ENCODE data around the gene PACS1. TPM values are rescaled to one million over a fixed set of nuclear protein-coding genes. Genes with fewer than 3 reads are reported as not detected.

The PACS1 gene
- 15.4 and 21.0 TPM in 2 replicates for total RNA-seq

GRCh38 chr11:66069715-66070603, at the start of gene PACS1:
PACS1 (plus strand) TSS chr11:66070272; CDS start chr11:66070487, 215 bp downstream.

GRCh38 chr11:66026017-66026529, 44.0 kb upstream of the PACS1 start, which contains the start of gene CATSPER1:
CATSPER1 (minus strand) TSS chr11:66026479; CDS start chr11:66026379, 100 bp downstream.

GRCh38 chr11:66048547-66049323, 21.3 kb upstream of the PACS1 start, which contains the start of gene GAL3ST3:
GAL3ST3 (minus strand) TSS chr11:66049161; CDS start chr11:66045415, 3,746 bp downstream.

GRCh38 chr11:66051766-66052663, 18.1 kb upstream of the PACS1 start, which contains the start of gene SF3B2:
SF3B2 (plus strand) TSS chr11:66052364; CDS start chr11:66052385, 21 bp downstream.

GRCh38 chr11:66268244-66268951, 198.3 kb downstream of the PACS1 start, which contains the start of gene RAB1B:
RAB1B (plus strand) TSS chr11:66268639; CDS start chr11:66268680, 41 bp downstream.

DNA sequence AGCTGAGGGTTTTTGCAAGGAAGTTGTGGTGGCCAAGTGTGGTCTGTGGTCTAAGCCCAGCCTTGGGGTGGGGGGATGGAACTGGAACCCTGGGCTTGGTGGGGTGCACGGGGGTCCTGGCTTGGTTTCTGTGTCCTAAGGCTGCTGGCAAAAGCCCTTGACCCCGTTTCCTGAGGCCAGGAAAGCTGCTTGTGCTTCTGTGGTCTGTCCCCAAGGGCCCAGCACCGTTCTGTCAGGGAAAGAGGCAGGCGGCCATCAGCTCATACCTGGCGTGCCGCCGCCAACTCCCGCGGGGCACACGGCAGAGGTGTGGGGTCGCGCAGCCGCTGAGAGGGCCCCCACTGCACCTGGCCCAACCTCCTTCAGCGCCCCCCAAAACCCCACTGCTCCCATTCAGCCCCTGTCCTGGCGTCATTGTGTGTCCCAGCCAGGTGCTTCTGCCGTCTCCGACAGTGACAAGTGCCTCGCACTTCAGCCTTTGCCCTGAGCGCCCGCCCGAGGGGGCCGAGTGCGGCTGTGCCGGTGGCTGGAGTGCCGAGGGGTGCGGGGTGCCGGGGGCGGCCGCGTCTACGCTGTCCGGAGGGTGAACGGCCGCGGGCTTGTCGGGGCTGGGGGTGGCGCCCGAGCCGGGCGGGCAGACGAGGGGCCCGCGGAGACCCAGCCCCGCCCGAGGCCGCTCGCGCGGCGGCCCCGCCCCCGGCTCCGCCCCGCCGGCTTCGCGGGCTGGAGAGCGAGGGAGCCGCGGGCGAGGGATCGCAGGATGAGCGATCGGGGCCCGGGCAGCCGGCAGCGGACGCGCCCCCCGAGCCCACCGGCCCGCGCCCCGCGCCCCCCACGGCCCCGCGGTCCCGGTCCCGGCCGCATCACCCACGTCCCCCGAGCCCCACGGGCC, 207.6 kb downstream of the PACS1 start, which contains the start of gene CNIH2:
Gene CNIH2 (plus strand): TSS at position 705 of the 892 bp plus-strand sequence. CDS start 282 bp downstream, outside the sequence.

GRCh38 chr11:66288671-66289547, 218.8 kb downstream of the PACS1 start, which contains the start of gene YIF1A:
YIF1A (minus strand) TSS chr11:66289143; CDS start chr11:66288985, 158 bp downstream.

GRCh38 chr11:66291706-66292542, 221.9 kb downstream of the PACS1 start, which contains the start of gene TMEM151A:
TMEM151A (plus strand) TSS chr11:66291894; CDS start chr11:66292014, 120 bp downstream.

Other genes with a start within 250 kb of the PACS1 start
- gene SNX32, start 236.3 kb upstream of the PACS1 start, total RNA-seq: 0.23 TPM in 1 of 2 replicates, not detected in the other
- 1,280 and 1,622 TPM in 2 replicates for gene CFL1, start 212.1 kb upstream of the PACS1 start, total RNA-seq
- 44.5 and 44.8 TPM in 2 replicates for gene MUS81, start 209.8 kb upstream of the PACS1 start, total RNA-seq
- gene EFEMP2, start 197.5 kb upstream of the PACS1 start, total RNA-seq: 7.0 and 20.5 TPM in 2 replicates
- gene CTSW, start 190.4 kb upstream of the PACS1 start, total RNA-seq: 0.08 TPM in 1 of 2 replicates, not detected in the other
- gene FIBP, start 181.8 kb upstream of the PACS1 start, total RNA-seq: 137 and 189 TPM in 2 replicates
- 101 and 124 TPM in 2 replicates for gene CCDC85B, start 179.6 kb upstream of the PACS1 start, total RNA-seq
- gene FOSL1, start 169.9 kb upstream of the PACS1 start, total RNA-seq: 141 and 144 TPM in 2 replicates
- 15.5 and 17.6 TPM in 2 replicates for gene C11orf68, start 151.2 kb upstream of the PACS1 start, total RNA-seq
- gene DRAP1, start 150.8 kb upstream of the PACS1 start, total RNA-seq: 306 and 310 TPM in 2 replicates
- gene TSGA10IP, start 124.8 kb upstream of the PACS1 start, total RNA-seq: not detected in 2 replicates
- gene SART1, start 108.5 kb upstream of the PACS1 start, total RNA-seq: 28.7 and 32.7 TPM in 2 replicates
- gene EIF1AD, start 68.1 kb upstream of the PACS1 start, total RNA-seq: 23.3 and 35.2 TPM in 2 replicates
- 93.5 and 105 TPM in 2 replicates for gene BANF1, start 67.8 kb upstream of the PACS1 start, total RNA-seq
- gene CST6, start 58.3 kb upstream of the PACS1 start, total RNA-seq: 0.34 and 1.8 TPM in 2 replicates
- gene CATSPER1, start 43.8 kb upstream of the PACS1 start, total RNA-seq: not detected in 2 replicates
- not detected in 2 replicates for gene GAL3ST3, start 21.1 kb upstream of the PACS1 start, total RNA-seq
- gene SF3B2, start 17.9 kb upstream of the PACS1 start, total RNA-seq: 132 and 152 TPM in 2 replicates
- 29.6 and 41.1 TPM in 2 replicates for gene KLC2, start 187.4 kb downstream of the PACS1 start, total RNA-seq
- gene RAB1B, start 198.4 kb downstream of the PACS1 start, total RNA-seq: 161 and 170 TPM in 2 replicates
- 0.11 TPM in 1 of 2 replicates, not detected in the other for gene CNIH2, start 207.9 kb downstream of the PACS1 start, total RNA-seq
- 148 and 150 TPM in 2 replicates for gene YIF1A, start 218.9 kb downstream of the PACS1 start, total RNA-seq
- gene TMEM151A, start 221.6 kb downstream of the PACS1 start, total RNA-seq: 0.31 TPM in 1 of 2 replicates, not detected in the other
- 0.47 and 1.3 TPM in 2 replicates for gene CD248, start 246.8 kb downstream of the PACS1 start, total RNA-seq